ENCODE data around the gene ETHE1. TPM values are rescaled to one million over a fixed set of nuclear protein-coding genes. Genes with fewer than 3 reads are reported as not detected.
"Not testable (repeated sequence)": the region's sequence is repeated elsewhere in the genome, so short reads cannot be mapped to it uniquely, and the experiment has no call there.

Gene ETHE1
- total RNA-seq, 2 donors from 2014 or later, result 32.8 to 122 TPM

DNA sequence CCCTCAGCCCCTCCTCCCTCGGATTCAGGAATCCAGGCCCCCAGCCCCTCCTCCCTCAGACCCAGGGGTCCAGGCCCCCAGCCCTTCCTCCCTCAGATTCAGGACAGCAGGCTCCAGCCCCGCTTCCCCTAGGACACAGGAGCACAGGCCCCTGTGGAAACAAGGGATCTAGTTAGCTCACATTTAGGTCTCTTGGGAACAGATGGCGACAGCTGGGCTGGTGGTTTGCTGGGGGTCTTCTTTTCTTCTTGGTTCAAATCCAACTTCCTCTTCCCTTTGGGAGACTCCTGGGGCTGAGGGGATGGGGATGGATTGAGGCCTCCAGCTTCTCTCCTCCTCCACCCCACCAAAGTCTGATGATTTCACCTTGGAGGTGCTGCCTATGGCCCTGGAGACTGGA, 25.6 kb upstream of the ETHE1 start:
- 96% methylated on average over 3 of the region's 3 CpGs for WGBS
- intact Hi-C loops (cut with DNase I), result no loop called here
- Histone ChIP-seq H3K36me3 (peaks cover 6 to 11% of the 10 kb centered on the region in 2 donors), H3K4me3 (no peak overlapping the region), H3K4me1 (replicated peaks) (no peaks in the 10 kb centered on the region), H3K27me3 (replicated peaks; ENCODE audit: insufficient read depth) (no peaks in the 10 kb centered on the region), H3K27ac (no peak overlapping the region), H3K9me3 (no peaks in the 10 kb centered on the region)
- no peak for TF ChIP-seq POLR2AphosphoS5 (IDR thresholded peaks at IDR 0.05)
- TF ChIP-seq, protein P1, sequence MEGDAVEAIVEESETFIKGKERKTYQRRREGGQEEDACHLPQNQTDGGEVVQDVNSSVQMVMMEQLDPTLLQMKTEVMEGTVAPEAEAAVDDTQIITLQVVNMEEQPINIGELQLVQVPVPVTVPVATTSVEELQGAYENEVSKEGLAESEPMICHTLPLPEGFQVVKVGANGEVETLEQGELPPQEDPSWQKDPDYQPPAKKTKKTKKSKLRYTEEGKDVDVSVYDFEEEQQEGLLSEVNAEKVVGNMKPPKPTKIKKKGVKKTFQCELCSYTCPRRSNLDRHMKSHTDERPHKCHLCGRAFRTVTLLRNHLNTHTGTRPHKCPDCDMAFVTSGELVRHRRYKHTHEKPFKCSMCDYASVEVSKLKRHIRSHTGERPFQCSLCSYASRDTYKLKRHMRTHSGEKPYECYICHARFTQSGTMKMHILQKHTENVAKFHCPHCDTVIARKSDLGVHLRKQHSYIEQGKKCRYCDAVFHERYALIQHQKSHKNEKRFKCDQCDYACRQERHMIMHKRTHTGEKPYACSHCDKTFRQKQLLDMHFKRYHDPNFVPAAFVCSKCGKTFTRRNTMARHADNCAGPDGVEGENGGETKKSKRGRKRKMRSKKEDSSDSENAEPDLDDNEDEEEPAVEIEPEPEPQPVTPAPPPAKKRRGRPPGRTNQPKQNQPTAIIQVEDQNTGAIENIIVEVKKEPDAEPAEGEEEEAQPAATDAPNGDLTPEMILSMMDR (IDR thresholded peaks at IDR 0.05), result no peak
- TF ChIP-seq POLR2A (IDR thresholded peaks at IDR 0.05), result no peak
- DNase-seq (ENCODE audit: low spot score), result no peak

DNA sequence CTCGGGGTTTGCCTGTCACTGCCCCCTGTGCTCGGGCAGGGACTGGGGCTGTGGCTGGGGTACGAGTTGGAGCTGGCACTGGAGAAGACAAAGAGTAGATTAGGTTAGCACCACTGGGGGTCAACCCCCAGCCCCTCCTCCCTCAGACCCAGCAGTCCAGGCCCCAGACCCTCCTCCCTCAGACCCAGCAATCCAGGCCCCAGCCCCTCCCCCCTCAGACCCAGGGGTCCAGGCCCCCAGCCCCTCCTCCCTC, 25.1 kb upstream of the ETHE1 start:
- WGBS, result 86% methylated on average over 3 of the region's 3 CpGs
- intact Hi-C loops (cut with DNase I), result no loop called here
- TF ChIP-seq POLR2AphosphoS5 (IDR thresholded peaks at IDR 0.05) (no peak), POLR2A (IDR thresholded peaks at IDR 0.05) (no peak)
- TF ChIP-seq, protein P1 (IDR thresholded peaks at IDR 0.05), result no peak
- no peaks in the 10 kb centered on the region for H3K9me3 ChIP-seq
- DNase-seq (ENCODE audit: low spot score), result no peak
- no peak overlapping the region for H3K4me3 ChIP-seq
- H3K27ac ChIP-seq, result no peak overlapping the region
- H3K4me1 ChIP-seq (replicated peaks), result no peaks in the 10 kb centered on the region
- no peaks in the 10 kb centered on the region for H3K27me3 ChIP-seq (replicated peaks; ENCODE audit: insufficient read depth)
- H3K36me3 ChIP-seq, result peaks cover 6 to 11% of the 10 kb centered on the region in 2 donors

DNA sequence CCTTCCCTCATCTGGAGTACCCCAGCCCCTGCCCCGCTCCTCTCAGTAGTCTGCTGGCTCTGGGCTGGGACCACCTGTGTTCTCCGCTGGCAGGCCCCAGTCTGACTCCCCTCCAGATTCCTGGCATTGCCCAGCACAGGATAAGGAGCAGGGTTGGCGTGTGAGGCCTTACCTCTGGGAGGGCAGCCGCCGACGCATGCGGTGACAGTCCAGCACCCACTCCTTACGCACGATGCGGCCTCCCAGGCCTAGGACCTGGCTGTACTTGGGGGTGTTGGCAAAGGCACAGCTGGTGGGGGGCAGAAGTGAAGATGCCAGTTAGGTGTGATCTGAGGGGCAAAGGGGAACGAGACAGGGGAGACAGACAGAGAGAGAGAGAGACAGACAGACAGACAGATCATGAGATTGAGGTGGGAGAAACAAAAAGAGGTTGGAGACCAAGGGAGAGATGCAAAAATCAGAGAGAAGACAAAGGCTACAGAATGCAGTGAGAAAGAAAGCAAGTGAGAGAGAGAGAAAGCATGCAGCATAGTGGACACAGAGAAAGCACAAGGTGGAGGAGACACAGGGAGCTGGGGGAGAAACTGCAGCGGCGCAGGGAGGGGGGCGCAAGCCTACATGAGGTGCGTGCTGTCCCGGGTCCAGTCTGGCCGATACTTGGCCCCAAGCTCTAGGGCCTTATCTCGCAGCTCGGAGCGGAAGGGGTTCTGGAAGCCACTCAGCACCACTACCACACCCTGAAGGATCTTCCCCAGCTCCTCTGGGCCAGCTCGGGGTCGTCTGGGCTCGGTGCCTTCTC, 24.6 kb upstream of the ETHE1 start:
- no peak overlapping the region for H3K4me3 ChIP-seq
- no peaks in the 10 kb centered on the region for H3K4me1 ChIP-seq (replicated peaks)
- no peak overlapping the region for H3K27ac ChIP-seq
- no peaks in the 10 kb centered on the region for H3K9me3 ChIP-seq
- peaks cover 6 to 11% of the 10 kb centered on the region in 2 donors for H3K36me3 ChIP-seq
- DNase-seq (ENCODE audit: low spot score), result no peak
- H3K27me3 ChIP-seq (replicated peaks; ENCODE audit: insufficient read depth), result no peaks in the 10 kb centered on the region
- WGBS, result 96% methylated on average over 23 of the region's 23 CpGs
- TF ChIP-seq POLR2AphosphoS5 (IDR thresholded peaks at IDR 0.05) (no peak), POLR2A (IDR thresholded peaks at IDR 0.05) (no peak)
- TF ChIP-seq, protein P1 (IDR thresholded peaks at IDR 0.05), result no peak
- intact Hi-C loops (cut with DNase I), result no loop called here

DNA sequence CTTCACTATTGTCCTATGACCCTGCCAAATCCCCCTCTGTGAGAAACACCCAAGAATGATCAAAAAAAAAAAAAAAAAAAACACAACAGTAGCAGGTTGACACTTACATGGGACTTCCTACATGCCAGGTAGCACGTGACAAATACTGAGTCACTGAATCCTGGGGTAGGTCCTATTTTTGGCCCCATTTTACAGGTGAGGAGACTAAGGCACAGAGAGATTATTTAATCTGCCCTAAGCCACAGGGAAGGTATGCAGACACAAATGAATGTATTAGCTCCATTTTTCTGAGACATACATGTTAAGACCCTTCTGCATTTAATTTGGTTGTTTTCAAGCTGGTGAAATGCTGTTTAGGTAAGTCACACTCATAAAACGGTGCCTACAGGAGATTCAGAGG, 21.7 kb upstream of the ETHE1 start:
- H3K36me3 ChIP-seq, result peaks cover 7 to 15% of the 10 kb centered on the region in 2 donors
- intact Hi-C loops (cut with DNase I), result no loop called here

DNA sequence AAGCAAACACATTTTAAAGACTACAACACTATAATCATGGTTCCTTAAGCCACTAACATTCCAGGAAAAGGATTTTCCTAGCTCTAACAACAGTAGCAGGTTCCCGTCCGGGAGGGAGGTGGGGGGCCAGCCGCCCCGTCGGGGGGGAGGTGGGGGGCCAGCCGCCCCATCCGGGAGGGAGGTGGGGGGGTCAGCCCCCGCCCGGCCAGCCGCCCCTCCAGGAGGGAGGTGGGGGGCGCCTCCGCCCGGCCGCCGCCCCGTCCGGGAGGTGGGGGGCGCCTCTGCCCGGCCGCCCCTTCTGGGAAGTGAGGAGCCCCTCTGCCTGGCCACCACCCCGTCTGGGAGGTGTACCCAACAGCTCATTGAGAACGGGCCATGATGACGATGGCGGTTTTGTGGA, 20.9 kb upstream of the ETHE1 start:
- H3K27ac ChIP-seq; DNase-seq (ENCODE audit: low spot score); H3K27me3 ChIP-seq (replicated peaks; ENCODE audit: insufficient read depth); H3K4me1 ChIP-seq (replicated peaks); intact Hi-C loops (cut with DNase I); H3K4me3 ChIP-seq; H3K9me3 ChIP-seq: not testable (repeated sequence)
- whole genome bisulfite sequencing, result 89% methylated on average over 15 of the region's 24 CpGs
- H3K36me3 ChIP-seq, result peaks cover 11 to 18% of the 10 kb centered on the region in 2 donors

More for the DNA sequence above, 21.7 kb upstream of the ETHE1 start:
- DNase-seq (ENCODE audit: low spot score), result no peak
- TF ChIP-seq, protein P1 (IDR thresholded peaks at IDR 0.05), result no peak
- TF ChIP-seq POLR2AphosphoS5 (IDR thresholded peaks at IDR 0.05), result no peak
- TF ChIP-seq POLR2A (IDR thresholded peaks at IDR 0.05), result no peak
- no peaks in the 10 kb centered on the region for H3K4me1 ChIP-seq (replicated peaks)
- 90% methylated on average over 2 of the region's 2 CpGs for WGBS
- no peak overlapping the region for H3K4me3 ChIP-seq
- H3K27me3 ChIP-seq (replicated peaks; ENCODE audit: insufficient read depth), result no peaks in the 10 kb centered on the region
- H3K9me3 ChIP-seq, result no peaks in the 10 kb centered on the region
- no peak overlapping the region for H3K27ac ChIP-seq
